DOHH2 (cell line): ENCODE measurements around the gene ZNF865.

Experiments used
- EZH2phosphoT487 ChIP-seq: fragments of 200-600 bp; sonication (generic); IDR thresholded peaks from 2 replicates; pipeline ENCODE4 v1.6.1; 2017; ENCODE audit warnings: borderline replicate concordance, mild to moderate bottlenecking, antibody characterized with exemption, low read length, moderate library complexity, mixed read lengths
- TF ChIP-seq, protein P1 (sequence below): fragments of 200-600 bp; sonication (generic); IDR thresholded peaks from one replicate; pipeline ENCODE4 v1.5.1; 2014; ENCODE audit warnings: antibody characterized with exemption, mild to moderate bottlenecking, low read depth, low read length; ENCODE audit not compliant: poor library complexity, severe bottlenecking

DNA sequence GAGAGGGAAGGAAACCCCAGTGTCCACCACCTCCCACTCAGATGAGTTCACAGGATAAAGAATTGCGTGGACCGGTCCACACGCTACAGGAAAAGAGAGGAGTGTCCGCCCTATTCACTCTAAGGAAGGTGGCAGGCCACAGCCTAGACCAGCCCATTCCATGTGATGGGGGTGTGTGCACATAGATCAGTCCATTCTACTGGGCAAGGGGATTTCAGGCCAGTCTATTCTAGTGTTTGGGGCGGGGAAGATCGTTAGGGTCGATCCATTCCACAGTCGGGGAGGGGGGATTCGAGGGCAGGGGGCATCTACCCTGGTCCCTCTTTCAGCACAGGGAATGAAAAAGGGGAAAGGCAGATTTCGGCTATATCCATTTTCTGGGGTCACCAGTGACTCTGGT, 13.9 kb upstream of the ZNF865 start:
- TF ChIP-seq, protein P1, sequence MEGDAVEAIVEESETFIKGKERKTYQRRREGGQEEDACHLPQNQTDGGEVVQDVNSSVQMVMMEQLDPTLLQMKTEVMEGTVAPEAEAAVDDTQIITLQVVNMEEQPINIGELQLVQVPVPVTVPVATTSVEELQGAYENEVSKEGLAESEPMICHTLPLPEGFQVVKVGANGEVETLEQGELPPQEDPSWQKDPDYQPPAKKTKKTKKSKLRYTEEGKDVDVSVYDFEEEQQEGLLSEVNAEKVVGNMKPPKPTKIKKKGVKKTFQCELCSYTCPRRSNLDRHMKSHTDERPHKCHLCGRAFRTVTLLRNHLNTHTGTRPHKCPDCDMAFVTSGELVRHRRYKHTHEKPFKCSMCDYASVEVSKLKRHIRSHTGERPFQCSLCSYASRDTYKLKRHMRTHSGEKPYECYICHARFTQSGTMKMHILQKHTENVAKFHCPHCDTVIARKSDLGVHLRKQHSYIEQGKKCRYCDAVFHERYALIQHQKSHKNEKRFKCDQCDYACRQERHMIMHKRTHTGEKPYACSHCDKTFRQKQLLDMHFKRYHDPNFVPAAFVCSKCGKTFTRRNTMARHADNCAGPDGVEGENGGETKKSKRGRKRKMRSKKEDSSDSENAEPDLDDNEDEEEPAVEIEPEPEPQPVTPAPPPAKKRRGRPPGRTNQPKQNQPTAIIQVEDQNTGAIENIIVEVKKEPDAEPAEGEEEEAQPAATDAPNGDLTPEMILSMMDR: no peak
- TF ChIP-seq EZH2phosphoT487: no peak
